Astrocyte (in vitro differentiated cells and primary cell): ENCODE data around the gene FAS.

Source experiments
- EZH2 ChIP-seq: IDR thresholded peaks from 2 replicates; pipeline ENCODE4 v1.6.1; 2012; ENCODE audit warnings: mild to moderate bottlenecking, low read length, inconsistent platforms; ENCODE audit not compliant: insufficient read depth
- TF ChIP-seq, protein P1 (sequence below): IDR thresholded peaks from 2 replicates; pipeline ENCODE4 v1.5.1; 2011; ENCODE audit warnings: low read depth, mild to moderate bottlenecking, inconsistent platforms, low read length, moderate library complexity; ENCODE audit not compliant: insufficient read depth

DNA sequence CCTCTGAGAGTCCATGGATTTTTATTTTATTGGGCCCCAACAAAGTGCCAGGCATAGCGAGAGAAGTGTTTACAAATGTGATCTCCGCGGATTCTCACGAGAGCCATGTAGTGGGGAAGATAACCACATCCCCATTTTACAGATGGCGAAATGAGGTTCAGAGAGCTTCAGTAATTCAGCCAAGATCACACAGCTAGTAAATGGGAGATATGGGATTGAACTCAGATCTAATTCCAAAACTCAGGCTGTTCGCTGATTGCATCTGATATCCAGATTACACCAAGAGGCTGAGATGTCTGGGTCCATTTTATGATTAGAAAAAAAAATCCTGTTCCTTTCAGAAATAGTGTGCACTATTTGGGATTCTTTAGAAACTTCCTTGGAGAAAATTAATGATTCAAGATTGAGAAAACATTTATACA, 1.3 kb downstream of the FAS start:
- TF ChIP-seq, protein P1, sequence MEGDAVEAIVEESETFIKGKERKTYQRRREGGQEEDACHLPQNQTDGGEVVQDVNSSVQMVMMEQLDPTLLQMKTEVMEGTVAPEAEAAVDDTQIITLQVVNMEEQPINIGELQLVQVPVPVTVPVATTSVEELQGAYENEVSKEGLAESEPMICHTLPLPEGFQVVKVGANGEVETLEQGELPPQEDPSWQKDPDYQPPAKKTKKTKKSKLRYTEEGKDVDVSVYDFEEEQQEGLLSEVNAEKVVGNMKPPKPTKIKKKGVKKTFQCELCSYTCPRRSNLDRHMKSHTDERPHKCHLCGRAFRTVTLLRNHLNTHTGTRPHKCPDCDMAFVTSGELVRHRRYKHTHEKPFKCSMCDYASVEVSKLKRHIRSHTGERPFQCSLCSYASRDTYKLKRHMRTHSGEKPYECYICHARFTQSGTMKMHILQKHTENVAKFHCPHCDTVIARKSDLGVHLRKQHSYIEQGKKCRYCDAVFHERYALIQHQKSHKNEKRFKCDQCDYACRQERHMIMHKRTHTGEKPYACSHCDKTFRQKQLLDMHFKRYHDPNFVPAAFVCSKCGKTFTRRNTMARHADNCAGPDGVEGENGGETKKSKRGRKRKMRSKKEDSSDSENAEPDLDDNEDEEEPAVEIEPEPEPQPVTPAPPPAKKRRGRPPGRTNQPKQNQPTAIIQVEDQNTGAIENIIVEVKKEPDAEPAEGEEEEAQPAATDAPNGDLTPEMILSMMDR: no peak
- TF ChIP-seq EZH2: no peak
